ENCODE results near the gene PRR14.
"Not testable (repeated sequence)": the region's sequence is repeated elsewhere in the genome, so short reads cannot be mapped to it uniquely, and the experiment has no call there.

Gene PRR14

DNA sequence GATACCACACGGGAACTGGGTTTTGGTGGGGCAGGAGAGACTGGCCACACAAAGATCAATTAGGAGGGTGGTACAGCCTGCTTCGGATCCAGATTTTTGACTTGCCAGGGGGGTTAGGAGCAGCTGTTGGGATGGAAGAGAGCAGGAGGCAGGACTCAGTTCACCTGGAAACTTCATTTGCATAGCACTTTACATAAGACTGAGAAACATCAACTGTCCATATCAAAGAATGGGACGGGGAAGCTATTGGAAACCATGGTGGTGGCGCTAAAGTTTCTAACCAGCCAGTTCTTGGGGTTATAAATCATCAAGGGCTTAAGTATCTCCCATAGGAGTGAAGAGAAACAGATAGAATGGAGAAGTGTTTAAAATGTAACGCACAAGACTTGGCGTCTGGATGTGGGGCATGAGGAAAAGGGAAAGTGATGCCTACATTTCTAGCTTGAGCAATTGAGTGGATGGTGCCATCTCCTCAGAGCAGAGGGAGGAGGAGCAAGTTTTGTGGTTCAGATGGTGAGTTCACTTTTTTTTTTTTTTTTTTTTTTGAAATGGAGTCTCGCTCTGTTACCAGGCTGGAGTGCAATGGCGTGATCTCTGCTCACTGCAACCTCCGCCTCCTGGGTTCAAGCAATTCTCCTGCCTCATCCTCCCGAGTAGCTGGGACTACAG, 41.8 kb downstream of the PRR14 start:
- Histone ChIP-seq H3K4me2 (ENCODE audit: low read depth, low read length, poor library complexity, severe bottlenecking) (no peak overlapping the region), H3K9me3 (ENCODE audit: insufficient read depth, low read depth, low read length) (no peaks in the 10 kb centered on the region), H3K79me2 (ENCODE audit: insufficient read depth, low read length) (peaks cover 5% of the 10 kb centered on the region; the same call in 1 of the 2 replicates), H3K27me3 (ENCODE audit: insufficient read depth, low read length, poor library complexity, severe bottlenecking) (no peaks in the 10 kb centered on the region), H3K4me3 (ENCODE audit: low read length, poor library complexity, severe bottlenecking) (no peak overlapping the region), H3K4me1 (ENCODE audit: insufficient read depth, low read length, poor library complexity, severe bottlenecking) (peaks cover 11% of the 10 kb centered on the region), H3K9ac (ENCODE audit: low read depth, low read length, poor library complexity, severe bottlenecking) (no peak overlapping the region), H3F3A (ENCODE audit: low read depth) (no peaks in the 10 kb centered on the region), H3K9me2 (replicated peaks; ENCODE audit: low read depth, low read length) (no peaks in the 10 kb centered on the region), H3K36me3 (ENCODE audit: insufficient read depth, low read length) (no peaks in the 10 kb centered on the region), H4K20me1 (ENCODE audit: insufficient read depth, low read length, poor library complexity, severe bottlenecking) (no peaks in the 10 kb centered on the region), H2AFZ (ENCODE audit: low read length) (no peak overlapping the region)
- TF ChIP-seq CTCF (conservative IDR thresholded peaks at IDR 0.05; ENCODE audit: low read length) (no peak), EZH2phosphoT487 (IDR thresholded peaks at IDR 0.05; ENCODE audit: borderline replicate concordance) (no peak)

- Histone ChIP-seq H3K9ac (ENCODE audit: low read depth, low read length, poor library complexity, severe bottlenecking) (no peak overlapping the region), H3K79me2 (ENCODE audit: insufficient read depth, low read length) (peaks cover 21% of the 10 kb centered on the region), H4K20me1 (ENCODE audit: insufficient read depth, low read length, poor library complexity, severe bottlenecking) (peaks cover 12% of the 10 kb centered on the region), H2AFZ (ENCODE audit: low read length) (no peak overlapping the region), H3K9me2 (replicated peaks; ENCODE audit: low read depth, low read length) (no peaks in the 10 kb centered on the region), H3K4me2 (ENCODE audit: low read depth, low read length, poor library complexity, severe bottlenecking) (no peak overlapping the region), H3K9me3 (ENCODE audit: insufficient read depth, low read depth, low read length) (no peaks in the 10 kb centered on the region), H3K4me3 (ENCODE audit: low read length, poor library complexity, severe bottlenecking) (no peak overlapping the region), H3K4me1 (ENCODE audit: insufficient read depth, low read length, poor library complexity, severe bottlenecking) (peaks cover 23% of the 10 kb centered on the region), H3K36me3 (ENCODE audit: insufficient read depth, low read length) (no peaks in the 10 kb centered on the region; the same call in 1 of the 2 replicates), H3F3A (ENCODE audit: low read depth) (no peaks in the 10 kb centered on the region; the same call in 1 of the 2 replicates), H3K27me3 (ENCODE audit: insufficient read depth, low read length, poor library complexity, severe bottlenecking) (peaks cover 4% of the 10 kb centered on the region)
- TF ChIP-seq CTCF (conservative IDR thresholded peaks at IDR 0.05; ENCODE audit: low read length) (no peak), EZH2phosphoT487 (IDR thresholded peaks at IDR 0.05; ENCODE audit: borderline replicate concordance) (no peak)
Observed at GRCh38 chr16:30694926-30695693, 44.4 kb downstream of the PRR14 start.

GRCh38 chr16:30696646-30697045, 45.9 kb downstream of the PRR14 start:
- Histone ChIP-seq H4K20me1 (ENCODE audit: insufficient read depth, low read length, poor library complexity, severe bottlenecking) (peaks cover 27% of the 10 kb centered on the region), H3K4me1 (ENCODE audit: insufficient read depth, low read length, poor library complexity, severe bottlenecking) (peaks cover 34% of the 10 kb centered on the region), H3K79me2 (ENCODE audit: insufficient read depth, low read length) (peaks cover 36% of the 10 kb centered on the region), H3K36me3 (ENCODE audit: insufficient read depth, low read length) (peaks cover 15% of the 10 kb centered on the region; the same call in 1 of the 2 replicates)
- not testable (repeated sequence) for H3K4me2 ChIP-seq (ENCODE audit: low read depth, low read length, poor library complexity, severe bottlenecking); H3K9me2 ChIP-seq (replicated peaks; ENCODE audit: low read depth, low read length); H3K9ac ChIP-seq (ENCODE audit: low read depth, low read length, poor library complexity, severe bottlenecking); H3K27me3 ChIP-seq (ENCODE audit: insufficient read depth, low read length, poor library complexity, severe bottlenecking); H3K4me3 ChIP-seq (ENCODE audit: low read length, poor library complexity, severe bottlenecking); H3F3A ChIP-seq (ENCODE audit: low read depth); H2AFZ ChIP-seq (ENCODE audit: low read length); H3K9me3 ChIP-seq (ENCODE audit: insufficient read depth, low read depth, low read length)

Measured in Loucy (cell line).